ENCODE measurements around the gene RNF40.

RNF40 gene

GRCh38 chr16:30723725-30724355 lies 38.3 kb upstream of the RNF40 start:
- TF ChIP-seq RAD21 (IDR thresholded peaks at IDR 0.05; ENCODE audit: low read depth), result no peak
- no peak for TF ChIP-seq MAX (IDR thresholded peaks at IDR 0.05)
- TF ChIP-seq CREB1 (IDR thresholded peaks at IDR 0.05; ENCODE audit: low read depth), result no peak
- no peak for TF ChIP-seq CEBPB (IDR thresholded peaks at IDR 0.05)
- TF ChIP-seq ZBTB7A (IDR thresholded peaks at IDR 0.05; ENCODE audit: low read depth), result no peak
- TF ChIP-seq NFIC (IDR thresholded peaks at IDR 0.05), result no peak
- no peak for TF ChIP-seq USF1 (IDR thresholded peaks at IDR 0.05)
- TF ChIP-seq YY1 (IDR thresholded peaks at IDR 0.05; ENCODE audit: low read depth), result no peak
- no peak for TF ChIP-seq EGR1 (IDR thresholded peaks at IDR 0.05)
- TF ChIP-seq TAF1 (IDR thresholded peaks at IDR 0.05; ENCODE audit: low read depth), result no peak
- TF ChIP-seq REST (IDR thresholded peaks at IDR 0.05; ENCODE audit: low read depth), result no peak
- TF ChIP-seq TCF12 (IDR thresholded peaks at IDR 0.05; ENCODE audit: low read depth), result no peak
- no peak for TF ChIP-seq TEAD4 (IDR thresholded peaks at IDR 0.05)
- no peak for TF ChIP-seq FOXM1 (IDR thresholded peaks at IDR 0.05; ENCODE audit: borderline replicate concordance, low read depth)
- no peak for TF ChIP-seq EP300 (IDR thresholded peaks at IDR 0.05; ENCODE audit: borderline replicate concordance)

- TF ChIP-seq ZBTB7A (IDR thresholded peaks at IDR 0.05; ENCODE audit: low read depth), result no peak
- TF ChIP-seq TEAD4 (IDR thresholded peaks at IDR 0.05), result no peak
- no peak for TF ChIP-seq CEBPB (IDR thresholded peaks at IDR 0.05)
- no peak for TF ChIP-seq CREB1 (IDR thresholded peaks at IDR 0.05; ENCODE audit: low read depth)
- no peak for TF ChIP-seq MAX (IDR thresholded peaks at IDR 0.05)
- TF ChIP-seq FOXM1 (IDR thresholded peaks at IDR 0.05; ENCODE audit: borderline replicate concordance, low read depth), result no peak
- TF ChIP-seq NFIC (IDR thresholded peaks at IDR 0.05), result no peak
- no peak for TF ChIP-seq YY1 (IDR thresholded peaks at IDR 0.05; ENCODE audit: low read depth)
- no peak for TF ChIP-seq TAF1 (IDR thresholded peaks at IDR 0.05; ENCODE audit: low read depth)
- no peak for TF ChIP-seq EP300 (IDR thresholded peaks at IDR 0.05; ENCODE audit: borderline replicate concordance)
- TF ChIP-seq REST (IDR thresholded peaks at IDR 0.05; ENCODE audit: low read depth), result no peak
- TF ChIP-seq RAD21 (IDR thresholded peaks at IDR 0.05; ENCODE audit: low read depth), result no peak
- TF ChIP-seq TCF12 (IDR thresholded peaks at IDR 0.05; ENCODE audit: low read depth), result no peak
- no peak for TF ChIP-seq EGR1 (IDR thresholded peaks at IDR 0.05)
- TF ChIP-seq USF1 (IDR thresholded peaks at IDR 0.05), result no peak
Observed at GRCh38 chr16:30724641-30725417, 37.3 kb upstream of the RNF40 start.

GRCh38 chr16:30725418-30725792 lies 36.7 kb upstream of the RNF40 start:
- TF ChIP-seq CREB1 (IDR thresholded peaks at IDR 0.05; ENCODE audit: low read depth) (no peak), ZBTB7A (IDR thresholded peaks at IDR 0.05; ENCODE audit: low read depth) (no peak)

GRCh38 chr16:30728321-30728720 lies 33.8 kb upstream of the RNF40 start:
- TF ChIP-seq FOXM1 (IDR thresholded peaks at IDR 0.05; ENCODE audit: borderline replicate concordance, low read depth) (no peak), REST (IDR thresholded peaks at IDR 0.05; ENCODE audit: low read depth) (no peak), YY1 (IDR thresholded peaks at IDR 0.05; ENCODE audit: low read depth) (no peak), CREB1 (IDR thresholded peaks at IDR 0.05; ENCODE audit: low read depth) (no peak), TCF12 (IDR thresholded peaks at IDR 0.05; ENCODE audit: low read depth) (no peak), ZBTB7A (IDR thresholded peaks at IDR 0.05; ENCODE audit: low read depth) (no peak), MAX (IDR thresholded peaks at IDR 0.05) (no peak), TEAD4 (IDR thresholded peaks at IDR 0.05) (no peak), CEBPB (IDR thresholded peaks at IDR 0.05) (no peak), EGR1 (IDR thresholded peaks at IDR 0.05) (no peak), RAD21 (IDR thresholded peaks at IDR 0.05; ENCODE audit: low read depth) (no peak), NFIC (IDR thresholded peaks at IDR 0.05) (no peak)
